OCI-LY1 (cell line): ENCODE data around the gene SETD5.

Source experiments
- EZH2 ChIP-seq: fragments of 200-600 bp; sonication (generic), shearing (Covaris generic); IDR thresholded peaks from 2 replicates; pipeline ENCODE4 v1.8.0; 2017; ENCODE audit warnings: borderline replicate concordance, mixed run types, mild to moderate bottlenecking, antibody characterized with exemption, low read length, moderate library complexity, mixed read lengths
- TF ChIP-seq, protein P1 (sequence below): fragments of 200-600 bp; sonication (generic), shearing (Covaris generic); IDR thresholded peaks from 2 replicates; pipeline ENCODE4 v1.5.1; 2017; ENCODE audit warnings: mild to moderate bottlenecking, antibody characterized with exemption, low read length, moderate library complexity, mixed read lengths

DNA sequence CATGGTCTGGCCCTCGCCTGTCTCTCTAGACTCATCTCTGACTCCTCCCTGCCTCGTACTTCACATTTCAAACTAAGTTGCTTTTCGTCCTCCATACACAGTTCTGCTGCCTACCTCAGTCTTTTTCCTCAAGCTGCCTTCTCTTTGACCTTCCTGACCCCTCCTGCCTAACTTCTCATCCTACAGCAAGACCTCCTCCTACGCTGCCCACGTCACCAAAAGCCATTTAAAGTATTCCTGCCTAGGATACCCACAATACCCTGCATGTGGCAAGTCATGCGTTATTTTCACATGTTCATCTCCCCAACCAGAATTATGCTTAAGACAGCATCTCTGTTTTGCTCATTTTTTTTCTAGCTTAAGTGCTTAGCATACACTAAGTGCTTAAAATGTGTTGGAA is 99.5 kb downstream of the SETD5 start:
- TF ChIP-seq, protein P1, sequence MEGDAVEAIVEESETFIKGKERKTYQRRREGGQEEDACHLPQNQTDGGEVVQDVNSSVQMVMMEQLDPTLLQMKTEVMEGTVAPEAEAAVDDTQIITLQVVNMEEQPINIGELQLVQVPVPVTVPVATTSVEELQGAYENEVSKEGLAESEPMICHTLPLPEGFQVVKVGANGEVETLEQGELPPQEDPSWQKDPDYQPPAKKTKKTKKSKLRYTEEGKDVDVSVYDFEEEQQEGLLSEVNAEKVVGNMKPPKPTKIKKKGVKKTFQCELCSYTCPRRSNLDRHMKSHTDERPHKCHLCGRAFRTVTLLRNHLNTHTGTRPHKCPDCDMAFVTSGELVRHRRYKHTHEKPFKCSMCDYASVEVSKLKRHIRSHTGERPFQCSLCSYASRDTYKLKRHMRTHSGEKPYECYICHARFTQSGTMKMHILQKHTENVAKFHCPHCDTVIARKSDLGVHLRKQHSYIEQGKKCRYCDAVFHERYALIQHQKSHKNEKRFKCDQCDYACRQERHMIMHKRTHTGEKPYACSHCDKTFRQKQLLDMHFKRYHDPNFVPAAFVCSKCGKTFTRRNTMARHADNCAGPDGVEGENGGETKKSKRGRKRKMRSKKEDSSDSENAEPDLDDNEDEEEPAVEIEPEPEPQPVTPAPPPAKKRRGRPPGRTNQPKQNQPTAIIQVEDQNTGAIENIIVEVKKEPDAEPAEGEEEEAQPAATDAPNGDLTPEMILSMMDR, result no peak
- TF ChIP-seq EZH2, result no peak
